C1 segment of cervical spinal cord (tissue), 14 donors: ENCODE results near the gene PRR20G.
"Not testable (repeated sequence)": the region's sequence is repeated elsewhere in the genome, so short reads cannot be mapped to it uniquely, and the experiment has no call there.

Source experiments
- DNase-seq, 14 donors: peaks; one replicate each; lab custom pipeline; 2025; lab: John Stamatoyannopoulos, UW

PRR20G gene

GRCh38 chr3:127287840-127288239 lies at the start of gene PRR20G:
TSS of gene PRR20G (minus strand) at chr3:127288046. CDS start at chr3:127287365, 681 bp downstream.
- DNase-seq: no peak

- no peak for DNase-seq
These were observed 49.2 kb upstream of the PRR20G start for GRCh38 chr3:127337001-127337400.

- DNase-seq: no peak
These were observed 48.3 kb upstream of the PRR20G start for GRCh38 chr3:127336101-127336500.

GRCh38 chr3:127330385-127330784 lies 42.5 kb upstream of the PRR20G start:
- DNase-seq: no peak

- DNase-seq: no peak
These were observed 41.9 kb upstream of the PRR20G start for GRCh38 chr3:127329631-127330285.

GRCh38 chr3:127328421-127328820 lies 40.6 kb upstream of the PRR20G start:
- no peak for DNase-seq

- DNase-seq: no peak
These were observed 38.5 kb upstream of the PRR20G start for GRCh38 chr3:127326341-127326740.

- no peak for DNase-seq
These were observed 37.7 kb upstream of the PRR20G start for GRCh38 chr3:127325629-127325961.

GRCh38 chr3:127324913-127325628 lies 37.2 kb upstream of the PRR20G start:
- no peak for DNase-seq

GRCh38 chr3:127324076-127324475 lies 36.2 kb upstream of the PRR20G start:
- DNase-seq: no peak

- no peak for DNase-seq
These were observed 35.7 kb upstream of the PRR20G start for GRCh38 chr3:127323581-127323980.

GRCh38 chr3:127321371-127321770 lies 33.5 kb upstream of the PRR20G start:
- DNase-seq: no peak

GRCh38 chr3:127320529-127321121 lies 32.8 kb upstream of the PRR20G start:
- DNase-seq: no peak

- no peak for DNase-seq
These were observed 28.8 kb upstream of the PRR20G start for GRCh38 chr3:127316685-127317084.

GRCh38 chr3:127312818-127313217 lies 25.0 kb upstream of the PRR20G start:
- DNase-seq: no peak

GRCh38 chr3:127308821-127309220 lies 21.0 kb upstream of the PRR20G start:
- DNase-seq: not testable (repeated sequence)

GRCh38 chr3:127307916-127308315 lies 20.1 kb upstream of the PRR20G start:
- DNase-seq: no peak

GRCh38 chr3:127307112-127307835 lies 19.4 kb upstream of the PRR20G start:
- peak in 5 of 14 donors; percentile 12 to 27 (median 23) for DNase-seq

- DNase-seq: no peak
These were observed 18.7 kb upstream of the PRR20G start for GRCh38 chr3:127306361-127307111.

- DNase-seq: no peak
These were observed 17.7 kb upstream of the PRR20G start for GRCh38 chr3:127305499-127306060.

- no peak for DNase-seq
These were observed 16.4 kb upstream of the PRR20G start for GRCh38 chr3:127304121-127304744.
